GM23338 (cell line): Measurements from ENCODE around the gene PARD6B. TPM values are rescaled to one million over a fixed set of nuclear protein-coding genes. Genes with fewer than 3 reads are reported as not detected.

Experiments
- ATAC-seq: fragments of 200-7000 bp; cut with Tn5 transposase; 3 replicates; pipeline ENCODE4 v1.9.1; 2020
- DNase-seq: peaks from one replicate; pipeline ENCODE4 v3.0.0-alpha.2; 2015; ENCODE audit warnings: low spot score
- H2AFZ ChIP-seq: fragments of 200-600 bp; sonication (generic); 2 replicates; pipeline ENCODE4 v1.8.0; 2016; ENCODE audit warnings: antibody characterized with exemption, mild to moderate bottlenecking, moderate library complexity
- H3F3A ChIP-seq: fragments of 200-600 bp; sonication (generic); replicated peaks from 2 replicates; pipeline ENCODE4 v1.8.0; 2017; ENCODE audit warnings: antibody characterized with exemption, mixed run types, low read depth
- H3K27ac ChIP-seq: fragments of 200-600 bp; sonication (generic); 2 replicates; pipeline ENCODE4 v1.6.1; 2016; ENCODE audit warnings: low read depth
- H3K27me3 ChIP-seq: fragments of 200-600 bp; sonication (generic); 2 replicates; pipeline ENCODE4 v1.8.0; 2016; ENCODE audit warnings: mild to moderate bottlenecking, mixed run types, moderate library complexity; ENCODE audit not compliant: insufficient read depth
- H3K36me3 ChIP-seq: fragments of 200-600 bp; sonication (generic); 2 replicates; pipeline ENCODE4 v1.8.0; 2016; ENCODE audit warnings: mild to moderate bottlenecking; ENCODE audit not compliant: insufficient read depth
- H3K4me1 ChIP-seq: fragments of 200-600 bp; sonication (generic); 2 replicates; pipeline ENCODE4 v1.8.0; 2016; ENCODE audit warnings: mild to moderate bottlenecking, moderate library complexity; ENCODE audit not compliant: insufficient read depth
- H3K4me2 ChIP-seq: fragments of 200-600 bp; sonication (generic); 2 replicates; pipeline ENCODE4 v1.7.1; 2017; ENCODE audit warnings: mixed run types
- H3K4me3 ChIP-seq: fragments of 200-600 bp; sonication (generic); 2 replicates; pipeline ENCODE4 v1.6.1; 2016; ENCODE audit warnings: mixed run types
- H3K79me2 ChIP-seq: fragments of 200-600 bp; sonication (generic); replicated peaks from 2 replicates; pipeline ENCODE4 v1.8.0; 2017; ENCODE audit warnings: mild to moderate bottlenecking; ENCODE audit not compliant: insufficient read depth
- H3K9me2 ChIP-seq: fragments of 200-600 bp; sonication (generic); 2 replicates; pipeline ENCODE4 v1.8.0; 2017; ENCODE audit not compliant: insufficient read depth
- H4K20me1 ChIP-seq: fragments of 200-600 bp; sonication (generic); replicated peaks from 2 replicates; pipeline ENCODE4 v1.8.0; 2017; ENCODE audit warnings: mild to moderate bottlenecking; ENCODE audit not compliant: insufficient read depth
- H3K27ac Mint-ChIP-seq: 2 replicates; pipeline ENCODE4 v1.8.0; 2020; ENCODE audit warnings: inconsistent platforms, mild to moderate bottlenecking, moderate library complexity, mixed read lengths
- H3K27me3 Mint-ChIP-seq: 3 replicates; pipeline ENCODE4 v1.8.0; 2022; ENCODE audit warnings: low read depth, mild to moderate bottlenecking, moderate library complexity, mixed read lengths, inconsistent platforms; ENCODE audit not compliant: insufficient read depth, poor library complexity
- H3K36me3 Mint-ChIP-seq: 3 replicates; pipeline ENCODE4 v1.8.0; 2021; ENCODE audit warnings: low read depth, mild to moderate bottlenecking, inconsistent platforms, moderate library complexity, mixed read lengths
- H3K4me1 Mint-ChIP-seq: 3 replicates; pipeline ENCODE4 v1.8.0; 2020; ENCODE audit warnings: mild to moderate bottlenecking, inconsistent platforms, mixed read lengths
- H3K4me3 Mint-ChIP-seq: 3 replicates; pipeline ENCODE4 v1.8.0; 2021; ENCODE audit warnings: moderate library complexity, mild to moderate bottlenecking, inconsistent platforms, mixed read lengths
- H3K9me3 Mint-ChIP-seq: 3 replicates; pipeline ENCODE4 v1.8.0; 2020; ENCODE audit warnings: moderate library complexity, mild to moderate bottlenecking, inconsistent platforms, mixed read lengths
- CREB1 ChIP-seq: fragments of 250-450 bp; sonication (Bioruptor Pico); IDR thresholded peaks from 2 replicates; pipeline ENCODE4 v1.5.0; 2020; ENCODE audit warnings: low read depth, mild to moderate bottlenecking, moderate library complexity
- EZH2 ChIP-seq: fragments of 200-600 bp; sonication (generic); IDR thresholded peaks from one replicate; pipeline ENCODE4 v1.8.0; 2017; ENCODE audit warnings: antibody characterized with exemption, mild to moderate bottlenecking, low read depth; ENCODE audit not compliant: unreplicated experiment
- EZH2phosphoT487 ChIP-seq: fragments of 200-600 bp; sonication (generic); IDR thresholded peaks from one replicate; pipeline ENCODE4 v1.8.1; 2018; ENCODE audit warnings: antibody characterized with exemption; ENCODE audit not compliant: unreplicated experiment
- JUNB ChIP-seq: IDR thresholded peaks from one replicate; pipeline ENCODE4 v1.6.1; 2016; ENCODE audit warnings: antibody characterized with exemption; ENCODE audit not compliant: unreplicated experiment
- NANOG ChIP-seq: IDR thresholded peaks from 2 replicates; pipeline ENCODE4 v1.6.1; 2016; ENCODE audit warnings: antibody characterized with exemption, borderline replicate concordance
- POLR2AphosphoS5 ChIP-seq: IDR thresholded peaks from 2 replicates; pipeline ENCODE4 v1.6.1; 2016; ENCODE audit warnings: antibody characterized with exemption, low read depth
- REST ChIP-seq: IDR thresholded peaks from one replicate; pipeline ENCODE4 v1.6.1; 2018; ENCODE audit warnings: antibody characterized with exemption; ENCODE audit not compliant: unreplicated experiment
- STAT1 ChIP-seq: IDR thresholded peaks from one replicate; pipeline ENCODE4 v1.6.1; 2016; ENCODE audit warnings: antibody characterized with exemption; ENCODE audit not compliant: unreplicated experiment
- ZNF114 ChIP-seq: fragments of 250-450 bp; sonication (Bioruptor Pico); IDR thresholded peaks from 2 replicates; pipeline ENCODE4 v1.5.0; 2020; ENCODE audit warnings: mild to moderate bottlenecking, moderate library complexity
- ZNF331 ChIP-seq: fragments of 250-450 bp; sonication (Bioruptor Pico); IDR thresholded peaks from 2 replicates; pipeline ENCODE4 v1.5.0; 2020; ENCODE audit warnings: low read depth, mild to moderate bottlenecking, moderate library complexity
- ZNF462 ChIP-seq: fragments of 250-450 bp; sonication (Bioruptor Pico); IDR thresholded peaks from 2 replicates; pipeline ENCODE4 v1.5.0; 2020; ENCODE audit warnings: mild to moderate bottlenecking, moderate library complexity
- polyA plus RNA-seq: library from polyadenylated mRNA; unstranded; fragments of >200 nt; fragmentation: Nextera tagmentation; extraction: Ambion mirVana; gene quantifications from 2 replicates; pipeline ENCODE4 v1.2.1, GENCODE V29; 2016
- total RNA-seq: library from RNA; depleted of rRNA; stranded (reverse); fragments of >200 nt; shearing (Covaris generic); gene quantifications from 2 replicates; pipeline ENCODE4 v1.2.3, GENCODE V29; 2014
- TF ChIP-seq, protein P1 (sequence below): IDR thresholded peaks from 2 replicates; pipeline ENCODE4 v1.6.1; 2016; ENCODE audit warnings: antibody characterized with exemption
- TF ChIP-seq, protein P2 (sequence below), 2 experiments: fragments of 200-600 bp in 1 of 2; sonication (generic) in 1 of 2; conservative IDR thresholded peaks; 2 replicates each; pipeline versions ENCODE4 v1.5.1 to v1.6.1; 2016 to 2017; ENCODE audit warnings: antibody characterized with exemption in 2 of 2, low read depth in 2 of 2, mild to moderate bottlenecking in 2 of 2, moderate library complexity in 1 of 2

PARD6B gene
- total and polyA plus RNA-seq, 2 experiments from 2014 or later: 23.5 to 29.2 TPM

GRCh38 chr20:50784464-50784863 is 53.1 kb downstream of the PARD6B start:
- Histone ChIP-seq H3K4me1 (no peaks in the 10 kb centered on the region), H3K4me3 (no peak overlapping the region), H3K27ac (no peak overlapping the region), H3K36me3 (no peaks in the 10 kb centered on the region), H4K20me1 (no peaks in the 10 kb centered on the region), H3K79me2 (no peaks in the 10 kb centered on the region), H2AFZ (no peak overlapping the region), H3K27me3 (no peaks in the 10 kb centered on the region), H3K4me2 (no peak overlapping the region), H3F3A (no peaks in the 10 kb centered on the region), H3K9me2 (no peaks in the 10 kb centered on the region)
- no peak overlapping the region for H3K27ac Mint-ChIP-seq
- peaks cover 4% of the 10 kb centered on the region; the same call in 2 of the 3 replicates for H3K36me3 Mint-ChIP-seq
- no peak for TF ChIP-seq STAT1
- no peak for TF ChIP-seq REST
- TF ChIP-seq CREB1 (CRISPR knock-in tag): no peak
- TF ChIP-seq JUNB: no peak
- TF ChIP-seq, protein P1, sequence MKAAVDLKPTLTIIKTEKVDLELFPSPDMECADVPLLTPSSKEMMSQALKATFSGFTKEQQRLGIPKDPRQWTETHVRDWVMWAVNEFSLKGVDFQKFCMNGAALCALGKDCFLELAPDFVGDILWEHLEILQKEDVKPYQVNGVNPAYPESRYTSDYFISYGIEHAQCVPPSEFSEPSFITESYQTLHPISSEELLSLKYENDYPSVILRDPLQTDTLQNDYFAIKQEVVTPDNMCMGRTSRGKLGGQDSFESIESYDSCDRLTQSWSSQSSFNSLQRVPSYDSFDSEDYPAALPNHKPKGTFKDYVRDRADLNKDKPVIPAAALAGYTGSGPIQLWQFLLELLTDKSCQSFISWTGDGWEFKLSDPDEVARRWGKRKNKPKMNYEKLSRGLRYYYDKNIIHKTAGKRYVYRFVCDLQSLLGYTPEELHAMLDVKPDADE: no peak
- TF ChIP-seq ZNF462 (CRISPR knock-in tag): no peak
- TF ChIP-seq, protein P2, sequence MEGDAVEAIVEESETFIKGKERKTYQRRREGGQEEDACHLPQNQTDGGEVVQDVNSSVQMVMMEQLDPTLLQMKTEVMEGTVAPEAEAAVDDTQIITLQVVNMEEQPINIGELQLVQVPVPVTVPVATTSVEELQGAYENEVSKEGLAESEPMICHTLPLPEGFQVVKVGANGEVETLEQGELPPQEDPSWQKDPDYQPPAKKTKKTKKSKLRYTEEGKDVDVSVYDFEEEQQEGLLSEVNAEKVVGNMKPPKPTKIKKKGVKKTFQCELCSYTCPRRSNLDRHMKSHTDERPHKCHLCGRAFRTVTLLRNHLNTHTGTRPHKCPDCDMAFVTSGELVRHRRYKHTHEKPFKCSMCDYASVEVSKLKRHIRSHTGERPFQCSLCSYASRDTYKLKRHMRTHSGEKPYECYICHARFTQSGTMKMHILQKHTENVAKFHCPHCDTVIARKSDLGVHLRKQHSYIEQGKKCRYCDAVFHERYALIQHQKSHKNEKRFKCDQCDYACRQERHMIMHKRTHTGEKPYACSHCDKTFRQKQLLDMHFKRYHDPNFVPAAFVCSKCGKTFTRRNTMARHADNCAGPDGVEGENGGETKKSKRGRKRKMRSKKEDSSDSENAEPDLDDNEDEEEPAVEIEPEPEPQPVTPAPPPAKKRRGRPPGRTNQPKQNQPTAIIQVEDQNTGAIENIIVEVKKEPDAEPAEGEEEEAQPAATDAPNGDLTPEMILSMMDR (conservative IDR thresholded peaks at IDR 0.05; ENCODE audit: low read depth in 2 of 2): no peak
- TF ChIP-seq EZH2: no peak
- TF ChIP-seq NANOG: no peak
- no peak for TF ChIP-seq EZH2phosphoT487
- TF ChIP-seq ZNF114: no peak
- TF ChIP-seq POLR2AphosphoS5: no peak
- TF ChIP-seq ZNF331 (CRISPR knock-in tag): no peak
- ATAC-seq (no peak), DNase-seq (no peak)
- H3K4me3 Mint-ChIP-seq: no peak overlapping the region
- H3K27me3 Mint-ChIP-seq: peaks cover 9% of the 10 kb centered on the region
- no peaks in the 10 kb centered on the region; the same call in 2 of the 3 replicates for H3K4me1 Mint-ChIP-seq
- H3K9me3 Mint-ChIP-seq: peaks cover 18% of the 10 kb centered on the region
